ENCODE measurements around the gene CXCL8.
A peak's percentile ranks its signal among the peaks of the same experiment; 100 is the strongest.
"Not testable (repeated sequence)": the region's sequence is repeated elsewhere in the genome, so short reads cannot be mapped to it uniquely, and the experiment has no call there.

Gene CXCL8

GRCh38 chr4:73740353-73740778 is at the start of gene CXCL8:
CXCL8 (plus strand) TSS chr4:73740569; CDS start chr4:73740659, 90 bp downstream.
- H3K9me3 ChIP-seq (ENCODE audit: insufficient read depth, low read depth, low read length), result no peaks in the 10 kb centered on the region
- H3K79me2 ChIP-seq (ENCODE audit: insufficient read depth, low read length), result no peaks in the 10 kb centered on the region
- H4K20me1 ChIP-seq (ENCODE audit: insufficient read depth, low read length, poor library complexity, severe bottlenecking), result no peaks in the 10 kb centered on the region
- no peaks in the 10 kb centered on the region for H3K4me1 ChIP-seq (ENCODE audit: insufficient read depth, low read length, poor library complexity, severe bottlenecking)
- no peak within 1 kb of the TSS for H3K9ac ChIP-seq (ENCODE audit: low read depth, low read length, poor library complexity, severe bottlenecking)
- H3K27me3 ChIP-seq (ENCODE audit: insufficient read depth, low read length, poor library complexity, severe bottlenecking), result no peaks in the 10 kb centered on the region
- no peaks in the 10 kb centered on the region for H3F3A ChIP-seq (ENCODE audit: low read depth)
- H2AFZ ChIP-seq (ENCODE audit: low read length), result peak within 1 kb of the TSS; percentile 60; the same call in 1 of the 2 replicates
- no peak for TF ChIP-seq CTCF (conservative IDR thresholded peaks at IDR 0.05; ENCODE audit: low read length)
- H3K36me3 ChIP-seq (ENCODE audit: insufficient read depth, low read length), result no peaks in the 10 kb centered on the region
- H3K4me3 ChIP-seq (ENCODE audit: low read length, poor library complexity, severe bottlenecking), result no peak within 1 kb of the TSS
- H3K4me2 ChIP-seq (ENCODE audit: low read depth, low read length, poor library complexity, severe bottlenecking), result no peak within 1 kb of the TSS
- no peaks in the 10 kb centered on the region for H3K9me2 ChIP-seq (replicated peaks; ENCODE audit: low read depth, low read length)

- not testable (repeated sequence) for H3F3A ChIP-seq (ENCODE audit: low read depth); H3K4me1 ChIP-seq (ENCODE audit: insufficient read depth, low read length, poor library complexity, severe bottlenecking); H4K20me1 ChIP-seq (ENCODE audit: insufficient read depth, low read length, poor library complexity, severe bottlenecking); H3K4me3 ChIP-seq (ENCODE audit: low read length, poor library complexity, severe bottlenecking); H3K79me2 ChIP-seq (ENCODE audit: insufficient read depth, low read length); H3K4me2 ChIP-seq (ENCODE audit: low read depth, low read length, poor library complexity, severe bottlenecking); H3K9ac ChIP-seq (ENCODE audit: low read depth, low read length, poor library complexity, severe bottlenecking); H3K27me3 ChIP-seq (ENCODE audit: insufficient read depth, low read length, poor library complexity, severe bottlenecking); H2AFZ ChIP-seq (ENCODE audit: low read length); H3K9me3 ChIP-seq (ENCODE audit: insufficient read depth, low read depth, low read length); H3K9me2 ChIP-seq (replicated peaks; ENCODE audit: low read depth, low read length); H3K36me3 ChIP-seq (ENCODE audit: insufficient read depth, low read length)
Observed at GRCh38 chr4:73691201-73691600, 49.2 kb upstream of the CXCL8 start.

GRCh38 chr4:73691759-73692158 is 48.6 kb upstream of the CXCL8 start:
- no peak overlapping the region for H2AFZ ChIP-seq (ENCODE audit: low read length)
- H3F3A ChIP-seq (ENCODE audit: low read depth), result no peaks in the 10 kb centered on the region
- no peaks in the 10 kb centered on the region for H3K27me3 ChIP-seq (ENCODE audit: insufficient read depth, low read length, poor library complexity, severe bottlenecking)
- no peak overlapping the region for H3K4me3 ChIP-seq (ENCODE audit: low read length, poor library complexity, severe bottlenecking)
- no peaks in the 10 kb centered on the region for H3K36me3 ChIP-seq (ENCODE audit: insufficient read depth, low read length)
- H3K9me2 ChIP-seq (replicated peaks; ENCODE audit: low read depth, low read length), result no peaks in the 10 kb centered on the region
- H4K20me1 ChIP-seq (ENCODE audit: insufficient read depth, low read length, poor library complexity, severe bottlenecking), result no peaks in the 10 kb centered on the region
- no peaks in the 10 kb centered on the region for H3K9me3 ChIP-seq (ENCODE audit: insufficient read depth, low read depth, low read length)
- H3K4me1 ChIP-seq (ENCODE audit: insufficient read depth, low read length, poor library complexity, severe bottlenecking), result no peaks in the 10 kb centered on the region
- H3K9ac ChIP-seq (ENCODE audit: low read depth, low read length, poor library complexity, severe bottlenecking), result no peak overlapping the region
- no peaks in the 10 kb centered on the region for H3K79me2 ChIP-seq (ENCODE audit: insufficient read depth, low read length)
- H3K4me2 ChIP-seq (ENCODE audit: low read depth, low read length, poor library complexity, severe bottlenecking), result no peak overlapping the region
- TF ChIP-seq EZH2phosphoT487 (IDR thresholded peaks at IDR 0.05; ENCODE audit: borderline replicate concordance) (no peak), CTCF (conservative IDR thresholded peaks at IDR 0.05; ENCODE audit: low read length) (no peak)

- Histone ChIP-seq H3K4me2 (ENCODE audit: low read depth, low read length, poor library complexity, severe bottlenecking) (no peak overlapping the region), H3K36me3 (ENCODE audit: insufficient read depth, low read length) (no peaks in the 10 kb centered on the region)
- TF ChIP-seq EZH2phosphoT487 (IDR thresholded peaks at IDR 0.05; ENCODE audit: borderline replicate concordance) (no peak), CTCF (conservative IDR thresholded peaks at IDR 0.05; ENCODE audit: low read length) (no peak)
Observed at GRCh38 chr4:73692254-73692653, 48.1 kb upstream of the CXCL8 start.

More at GRCh38 chr4:73692254-73692653, 48.1 kb upstream of the CXCL8 start:
- Histone ChIP-seq H3K4me1 (ENCODE audit: insufficient read depth, low read length, poor library complexity, severe bottlenecking) (no peaks in the 10 kb centered on the region), H3K4me3 (ENCODE audit: low read length, poor library complexity, severe bottlenecking) (no peak overlapping the region), H3K79me2 (ENCODE audit: insufficient read depth, low read length) (no peaks in the 10 kb centered on the region), H3K9me3 (ENCODE audit: insufficient read depth, low read depth, low read length) (no peaks in the 10 kb centered on the region), H3K27me3 (ENCODE audit: insufficient read depth, low read length, poor library complexity, severe bottlenecking) (no peaks in the 10 kb centered on the region), H3K9ac (ENCODE audit: low read depth, low read length, poor library complexity, severe bottlenecking) (no peak overlapping the region), H3K9me2 (replicated peaks; ENCODE audit: low read depth, low read length) (no peaks in the 10 kb centered on the region), H3F3A (ENCODE audit: low read depth) (no peaks in the 10 kb centered on the region), H2AFZ (ENCODE audit: low read length) (no peak overlapping the region), H4K20me1 (ENCODE audit: insufficient read depth, low read length, poor library complexity, severe bottlenecking) (no peaks in the 10 kb centered on the region)
